Esophagus squamous epithelium (tissue), 4 donors: Measurements from ENCODE around the gene RGS6.

ENCODE experiments used
- POLR2A ChIP-seq, 4 donors: fragments of 450-650 bp; IDR thresholded peaks; one replicate each; pipeline ENCODE4 v1.6.1; 2017; ENCODE audit warnings: antibody characterized with exemption in 4 of 4, mild to moderate bottlenecking in 4 of 4, moderate library complexity in 3 of 4
- TF ChIP-seq, protein P1 (sequence below), 6 experiments: fragments of 450-650 bp in 4 of 6; fragments of 200-600 bp in 2 of 6; sonication (generic) in 2 of 6; IDR thresholded peaks; one replicate each; pipeline ENCODE4 v1.5.1; 2016 to 2019; ENCODE audit warnings: antibody characterized with exemption in 6 of 6, mild to moderate bottlenecking in 4 of 6, moderate library complexity in 4 of 6

DNA sequence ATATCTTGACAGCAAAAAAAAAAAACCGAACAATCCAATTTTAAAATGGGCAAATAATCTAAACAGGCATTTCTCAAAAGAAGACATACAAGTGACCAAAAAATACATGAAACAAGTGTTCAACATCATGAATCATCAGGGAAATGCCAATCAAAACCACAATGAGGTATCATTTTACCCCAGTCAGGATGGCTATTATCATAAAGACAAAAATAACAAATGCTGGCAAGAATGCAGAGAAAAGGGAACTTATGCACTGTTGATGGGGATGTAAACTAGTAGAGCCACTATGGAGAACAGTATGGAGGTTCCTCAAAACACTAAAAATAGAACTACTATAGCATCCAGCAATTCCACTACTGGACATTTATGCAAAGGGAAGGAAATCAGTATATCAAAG lies 448.2 kb downstream of the RGS6 start:
- TF ChIP-seq, protein P1, sequence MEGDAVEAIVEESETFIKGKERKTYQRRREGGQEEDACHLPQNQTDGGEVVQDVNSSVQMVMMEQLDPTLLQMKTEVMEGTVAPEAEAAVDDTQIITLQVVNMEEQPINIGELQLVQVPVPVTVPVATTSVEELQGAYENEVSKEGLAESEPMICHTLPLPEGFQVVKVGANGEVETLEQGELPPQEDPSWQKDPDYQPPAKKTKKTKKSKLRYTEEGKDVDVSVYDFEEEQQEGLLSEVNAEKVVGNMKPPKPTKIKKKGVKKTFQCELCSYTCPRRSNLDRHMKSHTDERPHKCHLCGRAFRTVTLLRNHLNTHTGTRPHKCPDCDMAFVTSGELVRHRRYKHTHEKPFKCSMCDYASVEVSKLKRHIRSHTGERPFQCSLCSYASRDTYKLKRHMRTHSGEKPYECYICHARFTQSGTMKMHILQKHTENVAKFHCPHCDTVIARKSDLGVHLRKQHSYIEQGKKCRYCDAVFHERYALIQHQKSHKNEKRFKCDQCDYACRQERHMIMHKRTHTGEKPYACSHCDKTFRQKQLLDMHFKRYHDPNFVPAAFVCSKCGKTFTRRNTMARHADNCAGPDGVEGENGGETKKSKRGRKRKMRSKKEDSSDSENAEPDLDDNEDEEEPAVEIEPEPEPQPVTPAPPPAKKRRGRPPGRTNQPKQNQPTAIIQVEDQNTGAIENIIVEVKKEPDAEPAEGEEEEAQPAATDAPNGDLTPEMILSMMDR (IDR thresholded peaks at IDR 0.05) = no peak
- TF ChIP-seq POLR2A (IDR thresholded peaks at IDR 0.05) = no peak
